ENCODE data around the gene RNF41.

DNA sequence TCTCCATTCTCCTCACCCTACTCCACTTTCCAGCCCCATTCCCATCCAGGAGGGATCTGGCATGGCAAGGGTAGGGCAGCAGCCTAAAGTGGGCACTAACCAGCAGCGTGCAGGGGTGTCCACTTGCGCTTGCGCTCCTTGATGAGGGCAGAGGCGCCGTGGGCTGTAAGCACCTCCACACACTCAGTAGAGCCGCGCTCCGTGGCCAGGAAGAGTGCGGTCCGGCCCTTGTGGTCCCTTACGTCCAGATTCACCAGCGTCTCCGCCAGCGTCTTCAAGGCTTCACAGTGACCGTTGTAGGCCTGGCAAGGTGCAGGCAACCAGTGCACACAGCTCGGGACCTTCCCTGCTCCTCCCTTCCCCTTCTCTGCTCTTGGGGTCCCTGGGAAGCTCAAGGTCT is 26.2 kb upstream of the RNF41 start:
- TF ChIP-seq POLR2A (IDR thresholded peaks at IDR 0.05; ENCODE audit: low read depth, low read length) = no peak
- TF ChIP-seq POLR2AphosphoS5 (IDR thresholded peaks at IDR 0.05; ENCODE audit: low read depth, low read length) = no peak
